Activated CD4-positive, alpha-beta T cell treated with anti-CD3 and anti-CD28 coated beads for 36 hours (primary cell): Measurements from ENCODE around the gene CEL. TPM values are rescaled to one million over a fixed set of nuclear protein-coding genes. Genes with fewer than 3 reads are reported as not detected.

Source experiments
- ATAC-seq: fragments of 200-7000 bp; cut with Tn5 transposase; one replicate; pipeline ENCODE4 v1.10.0; 2021; ENCODE audit warnings: mild to moderate bottlenecking, moderate library complexity
- CTCF ChIA-PET: fragments of 350-600 bp; sonication (Branson Sonifier 250); formaldehyde crosslinking; loops from one replicate; lab custom pipeline; 2021; ENCODE audit warnings: antibody characterized with exemption; lab: Charles Lee
- POLR2A ChIA-PET: fragments of 350-600 bp; sonication (Branson Sonifier 250); formaldehyde crosslinking; loops from one replicate; lab custom pipeline; 2021; ENCODE audit warnings: antibody characterized with exemption, inconsistent platforms; lab: Charles Lee
- DNase-seq: peaks from one replicate; pipeline ENCODE4 v3.0.0-alpha.2; 2020
- H3K27ac Mint-ChIP-seq: one replicate; pipeline ENCODE4 v1.8.0; 2021; ENCODE audit warnings: mixed read lengths
- H3K27me3 Mint-ChIP-seq: one replicate; pipeline ENCODE4 v1.8.0; 2021; ENCODE audit warnings: mixed read lengths
- H3K36me3 Mint-ChIP-seq: one replicate; pipeline ENCODE4 v1.8.0; 2021; ENCODE audit warnings: low read depth, mixed read lengths
- H3K4me1 Mint-ChIP-seq: one replicate; pipeline ENCODE4 v1.8.0; 2021; ENCODE audit warnings: mixed read lengths
- H3K4me3 Mint-ChIP-seq: one replicate; pipeline ENCODE4 v1.8.0; 2021; ENCODE audit warnings: mild to moderate bottlenecking, moderate library complexity, mixed read lengths
- H3K9me3 Mint-ChIP-seq: one replicate; pipeline ENCODE4 v1.8.0; 2021; ENCODE audit warnings: low read depth, mixed read lengths
- intact Hi-C, 2 experiments: fragments of 100-400 bp; cut with DNase I in 1 of 2; cut with micrococcal nuclease in 1 of 2; formaldehyde crosslinking; loops; one replicate each; pipeline versions ENCODE4 v1.14.2 to v1.15.1; 2022 to 2024; cut with DNase I, micrococcal nuclease
- total RNA-seq, 2 experiments: library from RNA; stranded (reverse); gene quantifications; one replicate each; pipeline ENCODE4 v1.2.3, GENCODE V29; 2021

CEL gene
- total RNA-seq, 2 experiments from 2014 or later: 0.98 to 1.2 TPM

DNA sequence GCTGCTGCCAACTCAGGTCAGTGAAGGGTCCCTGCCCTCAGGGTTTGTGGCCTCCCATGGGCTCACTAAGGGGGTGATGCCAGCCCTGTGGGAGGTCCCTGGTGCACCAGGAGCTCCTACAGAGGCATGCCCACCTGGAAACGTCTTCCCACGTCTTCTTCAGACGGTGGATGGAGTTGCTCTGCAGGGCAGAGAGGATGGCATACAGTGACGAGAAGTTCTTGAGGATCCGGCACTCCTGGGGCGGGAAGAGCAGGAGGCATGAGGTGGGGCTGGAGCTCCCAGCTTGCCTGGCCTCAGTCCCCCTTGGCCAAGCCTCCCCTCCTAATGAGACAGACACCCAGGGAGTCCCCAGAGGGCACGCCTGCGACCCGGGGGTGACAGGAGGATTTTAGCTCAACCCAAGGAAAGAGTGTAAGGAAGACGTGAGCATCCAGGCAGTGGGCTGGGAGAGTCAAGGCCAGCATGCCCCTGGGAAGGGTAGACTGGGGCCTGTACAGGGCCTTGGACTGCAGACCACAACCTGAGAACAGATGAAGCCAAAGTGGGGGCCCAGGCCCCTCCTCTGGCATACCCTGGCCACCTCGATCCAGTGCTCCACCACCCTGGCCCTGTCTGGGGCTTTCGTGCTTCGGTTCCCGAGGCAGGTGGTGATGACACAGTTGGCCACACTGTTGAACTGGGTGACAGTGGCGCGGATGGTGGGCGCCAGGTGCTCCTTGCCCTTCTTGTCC is 44.9 kb downstream of the CEL start:
- H3K4me1 Mint-ChIP-seq: peaks cover 6% of the 10 kb centered on the region
- intact Hi-C loops: no loop called here
- ATAC-seq (no peak), DNase-seq (no peak)
- ChIA-PET CTCF (interaction anchor here (0.6 to 1.5 kb wide), 5 partner anchors 11 to 41 kb away, joined by 3 to 7 read pairs (median 4); no protein-coding TSS in a partner anchor), POLR2A (interaction anchor here (0.6 kb wide), 1 partner anchor 42 kb away, joined by 3 read pairs; no protein-coding TSS in a partner anchor)
- H3K4me3 Mint-ChIP-seq: no peak overlapping the region
- peaks cover 41% of the 10 kb centered on the region for H3K36me3 Mint-ChIP-seq
- H3K9me3 Mint-ChIP-seq: no peaks in the 10 kb centered on the region
- no peak overlapping the region for H3K27ac Mint-ChIP-seq
- H3K27me3 Mint-ChIP-seq: no peaks in the 10 kb centered on the region

DNA sequence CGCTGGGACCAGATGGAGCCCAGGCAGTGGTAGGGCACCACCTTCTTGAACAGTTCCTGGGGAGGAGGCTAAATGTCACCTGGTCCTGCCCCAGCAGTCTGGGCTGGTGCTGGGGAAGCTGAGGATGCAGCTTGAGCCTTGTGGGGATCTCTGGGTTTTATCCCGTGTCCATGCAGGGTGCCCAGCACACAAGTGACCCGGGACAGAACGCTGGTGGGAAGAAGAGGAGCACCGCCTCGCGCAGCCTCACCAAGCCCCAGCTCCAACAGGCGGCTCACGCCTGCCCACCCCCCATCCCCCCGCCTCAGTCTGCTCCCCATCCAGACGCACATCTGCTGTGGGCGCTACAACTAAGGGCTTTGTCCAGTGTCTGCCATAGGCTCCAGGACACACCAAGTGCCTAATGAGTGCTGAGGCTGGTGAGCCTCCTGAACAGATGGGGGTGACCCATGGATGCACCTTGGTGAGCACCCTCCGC is 45.5 kb downstream of the CEL start:
- peaks cover 6% of the 10 kb centered on the region for H3K4me1 Mint-ChIP-seq
- intact Hi-C loops: no loop called here
- H3K27ac Mint-ChIP-seq: no peak overlapping the region
- H3K9me3 Mint-ChIP-seq: no peaks in the 10 kb centered on the region
- H3K4me3 Mint-ChIP-seq: no peak overlapping the region
- CTCF ChIA-PET: interaction anchor here (0.7 to 1.5 kb wide), 5 partner anchors 28 to 80 kb away, joined by 3 to 8 read pairs (median 3); no protein-coding TSS in a partner anchor
- POLR2A ChIA-PET: interaction anchor here (0.8 kb wide), 1 partner anchor 55 kb away, joined by 3 read pairs; no protein-coding TSS in a partner anchor
- peaks cover 37% of the 10 kb centered on the region for H3K36me3 Mint-ChIP-seq
- no peaks in the 10 kb centered on the region for H3K27me3 Mint-ChIP-seq
- DNase-seq (no peak), ATAC-seq (no peak)

DNA sequence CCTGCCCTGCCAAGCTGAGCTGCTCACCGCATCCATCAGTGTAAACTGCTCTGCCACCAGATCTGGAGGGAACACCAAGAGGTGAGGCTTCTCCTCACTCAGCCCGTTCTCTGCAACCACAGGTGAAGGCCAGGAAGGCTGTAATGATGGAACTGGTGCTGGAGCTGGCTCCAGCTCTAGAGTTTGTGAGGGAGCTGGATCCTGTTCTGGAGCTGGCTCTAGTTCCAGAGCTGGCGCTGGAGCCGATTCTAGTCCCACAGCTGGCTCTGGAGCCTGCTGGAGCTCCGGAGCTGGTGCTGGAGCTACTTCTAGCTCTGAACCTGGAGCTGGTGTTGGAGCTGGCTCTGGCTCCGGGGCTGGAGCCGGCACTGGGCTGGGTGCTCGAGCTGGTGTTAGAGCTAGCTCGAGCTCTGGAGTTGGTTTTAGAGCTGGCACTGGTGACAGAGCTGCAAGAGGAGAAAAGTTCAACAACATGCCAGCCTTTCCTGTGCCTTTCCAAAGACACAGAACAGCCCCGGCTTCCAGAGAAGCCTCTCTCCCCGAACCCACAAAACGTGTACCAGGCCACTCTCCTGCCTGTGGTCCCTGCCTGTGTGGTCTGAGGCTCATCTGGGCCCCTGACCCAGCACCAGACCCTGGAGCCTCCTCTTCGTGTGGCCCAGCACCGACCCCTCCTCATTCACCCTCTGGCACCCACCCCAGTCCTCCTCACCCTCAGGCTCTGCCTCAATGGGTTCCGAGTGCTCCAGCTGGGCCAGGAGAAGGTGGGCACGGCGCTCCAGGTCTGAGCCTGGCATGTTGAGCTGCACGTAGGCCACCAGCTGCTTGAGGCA is 46.4 kb downstream of the CEL start:
- intact Hi-C loops: no loop called here
- Mint-ChIP-seq H3K27ac (no peak overlapping the region), H3K36me3 (peaks cover 32% of the 10 kb centered on the region), H3K27me3 (no peaks in the 10 kb centered on the region), H3K4me1 (peaks cover 11% of the 10 kb centered on the region), H3K4me3 (no peak overlapping the region), H3K9me3 (no peaks in the 10 kb centered on the region)
- ChIA-PET POLR2A (interaction anchor here (0.8 kb wide), 1 partner anchor 56 kb away, joined by 3 read pairs; no protein-coding TSS in a partner anchor), CTCF (interaction anchor here (0.7 to 1.0 kb wide), 3 partner anchors 35 to 74 kb away, joined by 3 to 8 read pairs (median 3); no protein-coding TSS in a partner anchor)
- DNase-seq: no peak
- ATAC-seq: no peak

DNA sequence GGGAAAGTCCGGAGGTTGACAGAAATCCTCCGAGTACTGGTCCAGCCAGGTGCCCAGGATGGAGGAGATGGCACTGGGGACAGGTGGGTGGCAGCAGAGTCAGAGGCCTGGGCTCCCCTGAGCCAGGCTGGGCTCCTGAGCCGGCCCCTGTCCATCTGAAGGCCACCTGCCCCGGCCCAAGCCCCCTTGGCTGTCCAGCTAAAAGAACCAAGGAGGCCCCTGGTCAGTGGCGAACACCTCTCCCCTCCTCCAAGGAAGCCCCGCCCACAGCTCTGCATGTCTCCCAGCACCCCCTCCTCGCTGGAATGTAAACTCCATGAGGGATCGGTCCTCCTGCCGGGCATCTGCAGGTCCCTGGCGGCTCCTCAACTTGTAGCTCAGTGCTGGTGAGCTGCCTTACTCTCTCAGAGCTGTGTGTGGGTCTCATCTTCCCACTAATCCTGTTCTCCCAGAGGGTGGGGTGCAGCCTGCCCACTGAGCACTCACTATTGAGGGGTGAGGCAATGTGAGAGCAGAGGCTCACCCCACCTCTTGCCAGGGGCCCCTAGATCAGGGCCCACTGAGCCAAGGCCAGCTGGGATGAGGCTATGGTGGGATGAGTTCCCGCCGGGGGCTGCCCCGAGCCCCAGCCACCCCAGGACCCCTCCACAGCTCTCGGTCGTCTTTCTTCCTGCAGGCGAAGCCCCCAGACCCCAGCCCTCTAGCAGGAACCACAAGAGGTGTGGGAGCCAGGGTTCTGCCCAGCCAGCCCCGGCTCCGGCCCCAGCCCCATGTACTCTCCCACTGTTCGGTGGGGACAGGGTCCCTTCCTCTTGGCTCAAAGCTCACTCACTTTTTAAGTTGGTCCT is 47.2 kb downstream of the CEL start:
- DNase-seq (no peak), ATAC-seq (no peak)
- ChIA-PET POLR2A (no interaction called here), CTCF (interaction anchor here (0.7 to 2.4 kb wide), 3 partner anchors 10 to 73 kb away, joined by 3 to 14 read pairs (median 3); no protein-coding TSS in a partner anchor)
- Mint-ChIP-seq H3K27ac (no peak overlapping the region), H3K4me1 (peaks cover 20% of the 10 kb centered on the region), H3K27me3 (no peaks in the 10 kb centered on the region), H3K4me3 (no peak overlapping the region), H3K9me3 (no peaks in the 10 kb centered on the region), H3K36me3 (peaks cover 32% of the 10 kb centered on the region)
- intact Hi-C loops: no loop called here

DNA sequence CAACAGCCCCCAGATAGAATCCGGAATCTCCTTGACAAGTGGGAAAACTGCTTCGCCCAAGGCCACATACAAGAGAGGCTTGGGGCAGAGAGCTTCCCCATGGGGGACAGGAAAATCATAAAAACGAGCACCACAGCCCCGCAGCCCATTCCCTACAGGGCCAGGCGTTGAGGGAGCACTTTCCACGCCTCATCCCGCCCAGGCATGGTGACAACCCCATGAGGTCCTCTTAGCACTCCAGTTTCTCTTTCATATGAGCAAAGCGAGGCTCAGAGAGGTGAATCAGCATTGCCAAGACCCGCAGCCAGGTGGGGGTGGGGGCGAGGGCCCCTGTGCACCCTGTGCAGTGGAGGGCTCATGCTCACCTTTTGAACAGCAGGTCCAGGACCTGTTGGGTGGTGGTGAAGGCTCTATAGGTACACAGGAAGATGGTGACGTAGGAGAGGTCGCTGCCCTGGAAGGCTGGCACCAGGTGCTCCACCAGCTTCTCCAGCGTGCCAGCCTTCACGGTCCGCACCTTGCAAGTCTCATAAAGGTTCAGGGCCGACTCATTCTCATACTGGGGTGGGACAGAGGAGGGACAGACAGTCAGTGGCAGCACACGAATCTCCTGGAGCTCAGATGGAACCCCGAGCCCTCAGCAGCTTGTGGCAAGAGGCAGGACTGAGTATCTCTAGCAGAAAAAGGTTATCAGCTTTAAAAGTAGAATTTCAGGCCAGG is 48.3 kb downstream of the CEL start:
- Mint-ChIP-seq H3K4me1 (peaks cover 31% of the 10 kb centered on the region), H3K9me3 (no peaks in the 10 kb centered on the region), H3K27ac (peak overlapping the region; percentile 74), H3K36me3 (peaks cover 28% of the 10 kb centered on the region), H3K27me3 (no peaks in the 10 kb centered on the region), H3K4me3 (no peak overlapping the region)
- CTCF ChIA-PET: interaction anchor here (0.5 to 2.4 kb wide), 4 partner anchors 9 to 354 kb away, joined by 3 to 14 read pairs (median 3); no protein-coding TSS in a partner anchor
- intact Hi-C loops: no loop called here
- POLR2A ChIA-PET: no interaction called here
- no peak for DNase-seq
- no peak for ATAC-seq

DNA sequence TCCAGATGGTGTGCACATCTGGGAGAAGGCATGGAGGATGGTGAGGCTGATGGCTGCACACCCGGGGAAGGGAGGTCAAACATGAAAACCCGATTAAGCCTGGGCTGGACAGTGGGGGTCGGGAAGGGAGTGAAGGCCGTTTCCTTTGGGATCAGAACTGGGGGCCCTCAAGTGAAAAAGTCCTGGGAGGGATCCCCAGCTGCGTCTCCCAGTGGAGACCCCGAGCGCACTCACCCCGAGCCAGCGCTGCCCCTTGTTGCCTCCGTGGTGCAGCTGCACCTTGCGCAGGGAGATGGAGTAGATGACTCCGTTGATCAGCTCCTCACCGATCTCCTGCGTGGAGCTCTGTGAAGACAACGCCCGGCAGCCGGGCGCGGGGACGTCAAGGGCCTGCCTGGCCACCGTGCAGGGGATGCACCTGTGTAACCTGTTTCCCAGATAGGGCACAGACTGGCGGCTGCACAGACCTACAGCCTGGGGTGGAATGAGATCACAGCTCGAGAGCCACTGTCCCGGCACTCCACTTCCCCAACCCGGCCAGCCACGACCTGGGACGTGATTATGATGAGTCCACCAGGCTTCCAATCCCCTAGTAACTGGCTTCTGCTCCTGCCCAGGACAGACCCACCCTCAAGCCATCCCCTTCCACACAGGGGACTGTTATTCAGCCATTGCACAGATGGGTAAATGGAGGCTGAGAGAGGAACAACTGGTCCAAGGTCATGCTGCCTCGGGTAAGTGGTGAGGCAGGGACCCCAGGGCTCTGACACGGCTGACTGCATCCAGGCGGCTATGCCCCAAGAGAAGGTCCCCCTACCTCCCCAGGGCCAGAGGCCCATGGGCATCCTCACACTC is 50.3 kb downstream of the CEL start:
- Mint-ChIP-seq H3K27me3 (no peaks in the 10 kb centered on the region), H3K27ac (no peak overlapping the region), H3K4me3 (no peak overlapping the region), H3K36me3 (peaks cover 26% of the 10 kb centered on the region), H3K9me3 (no peaks in the 10 kb centered on the region), H3K4me1 (peaks cover 46% of the 10 kb centered on the region)
- DNase-seq: no peak
- intact Hi-C loops: no loop called here
- no peak for ATAC-seq
- CTCF ChIA-PET: interaction anchor here (1.1 to 11.8 kb wide), 2 partner anchors 35 to 40 kb away, joined by 3 to 139 read pairs; no protein-coding TSS in a partner anchor
- POLR2A ChIA-PET: no interaction called here

DNA sequence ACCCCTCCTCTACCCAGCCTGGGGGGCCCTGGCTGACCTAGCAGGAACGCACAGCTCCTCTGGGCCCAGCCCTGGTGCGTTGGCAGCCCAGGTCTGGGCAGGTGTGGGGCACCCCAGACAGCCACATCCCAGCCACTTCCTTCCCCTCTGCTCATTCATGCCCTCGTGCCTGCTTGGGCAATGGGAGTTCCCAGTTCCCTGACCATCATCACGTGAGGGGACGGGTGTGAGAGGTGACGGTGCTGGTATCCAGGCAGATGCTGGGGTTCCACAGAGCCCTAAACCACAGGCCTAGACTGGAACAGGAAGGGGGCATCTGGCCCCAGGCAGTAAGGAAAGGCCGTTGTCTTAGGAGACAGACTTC is 50.9 kb downstream of the CEL start:
- Mint-ChIP-seq H3K27ac (no peak overlapping the region), H3K27me3 (no peaks in the 10 kb centered on the region), H3K4me1 (peaks cover 49% of the 10 kb centered on the region), H3K36me3 (peaks cover 26% of the 10 kb centered on the region), H3K9me3 (no peaks in the 10 kb centered on the region), H3K4me3 (no peak overlapping the region)
- intact Hi-C loops: no loop called here
- DNase-seq (peak; percentile 40), ATAC-seq (no peak)
- ChIA-PET POLR2A (no interaction called here), CTCF (interaction anchor here (11.8 kb wide), 1 partner anchor 34 kb away, joined by 139 read pairs; no protein-coding TSS in a partner anchor)

DNA sequence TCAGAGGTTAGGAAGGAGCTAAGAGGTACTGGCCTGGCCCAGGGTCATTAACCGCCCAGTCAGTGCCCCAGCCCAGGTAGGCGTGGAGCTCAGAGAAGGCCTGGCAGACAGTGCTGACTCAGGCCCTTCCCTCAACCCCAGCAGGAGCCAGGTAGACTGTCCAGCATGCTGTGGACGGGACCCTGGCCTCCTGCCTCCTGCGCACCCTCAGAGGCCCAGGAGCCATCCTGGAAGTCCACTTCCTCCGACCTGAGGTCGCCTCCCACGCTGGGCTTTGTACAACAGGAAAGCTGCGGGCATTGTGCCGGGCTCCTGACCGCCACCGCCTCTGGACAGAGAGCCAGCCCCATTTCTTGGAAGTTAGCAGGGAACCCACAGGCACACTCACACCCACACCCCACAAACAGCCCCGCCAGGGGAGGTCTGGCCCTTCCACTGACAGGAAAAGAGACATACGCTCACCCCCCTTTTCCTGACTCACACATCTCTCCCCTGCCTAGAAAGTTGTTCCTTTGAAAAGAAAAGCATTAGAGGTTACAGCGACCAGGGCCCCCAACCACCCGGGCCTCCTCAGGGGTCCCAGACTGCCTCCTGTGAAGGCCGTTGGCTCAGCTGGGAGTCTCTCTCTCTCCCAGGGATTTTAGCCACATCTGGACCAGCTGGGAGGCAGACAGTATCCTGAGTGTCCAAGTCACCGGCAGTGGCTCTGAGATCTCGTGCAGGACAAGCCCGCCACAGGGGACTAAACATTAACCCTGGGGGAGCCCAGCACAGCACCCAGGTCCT is 51.6 kb downstream of the CEL start:
- ChIA-PET POLR2A (interaction anchor here (1.1 kb wide), 1 partner anchor 39 kb away, joined by 3 read pairs; no protein-coding TSS in a partner anchor), CTCF (interaction anchor here (1.4 to 11.8 kb wide), 2 partner anchors 33 to 40 kb away, joined by 3 to 139 read pairs; no protein-coding TSS in a partner anchor)
- ATAC-seq (peak; percentile 15), DNase-seq (peak; percentile 52)
- H3K36me3 Mint-ChIP-seq: peaks cover 22% of the 10 kb centered on the region
- H3K27ac Mint-ChIP-seq: peak overlapping the region; percentile 55
- peak overlapping the region; percentile 8 for H3K4me3 Mint-ChIP-seq
- peaks cover 51% of the 10 kb centered on the region for H3K4me1 Mint-ChIP-seq
- intact Hi-C loops: no loop called here
- H3K9me3 Mint-ChIP-seq: no peaks in the 10 kb centered on the region
- no peaks in the 10 kb centered on the region for H3K27me3 Mint-ChIP-seq
